Spleen (tissue), 11 donors: ENCODE measurements around the gene MBD5. TPM values are rescaled to one million over a fixed set of nuclear protein-coding genes. Genes with fewer than 3 reads are reported as not detected.

ENCODE experiments used
- DNase-seq: peaks from one replicate; pipeline ENCODE4 v3.0.0-alpha.2; 2020
- H3K27ac ChIP-seq, 8 donors: fragments of 200-600 bp; sonication (generic) in 7 of 8; 1 replicate in 4 of 8; 2 replicates in 4 of 8; pipeline versions ENCODE4 v1.5.0 to v1.8.0; 2016 to 2021; ENCODE audit warnings: inconsistent platforms in 4 of 8, mild to moderate bottlenecking in 4 of 8, moderate library complexity in 1 of 8
- H3K27me3 ChIP-seq, 7 donors: fragments of 200-600 bp; sonication (generic) in 6 of 7; replicated peaks in 1 of 7; 1 replicate in 4 of 7; 2 replicates in 3 of 7; pipeline versions ENCODE4 v1.5.0 to v1.8.0; 2016 to 2021; ENCODE audit warnings: inconsistent platforms in 3 of 7, mild to moderate bottlenecking in 1 of 7
- H3K36me3 ChIP-seq, 6 donors: fragments of 200-600 bp; sonication (generic) in 5 of 6; 1 replicate in 4 of 6; 2 replicates in 2 of 6; pipeline versions ENCODE4 v1.5.0 to v1.8.0; 2016 to 2021; ENCODE audit warnings: inconsistent platforms in 2 of 6
- H3K4me1 ChIP-seq, 6 donors: fragments of 200-600 bp; sonication (generic) in 5 of 6; 1 replicate in 3 of 6; 2 replicates in 3 of 6; pipeline versions ENCODE4 v1.5.0 to v1.8.0; 2016 to 2021; ENCODE audit warnings: inconsistent platforms in 3 of 6
- H3K4me3 ChIP-seq, 8 donors: fragments of 200-600 bp; sonication (generic) in 7 of 8; 1 replicate in 4 of 8; 2 replicates in 4 of 8; pipeline versions ENCODE4 v1.5.0 to v1.8.0; 2016 to 2021; ENCODE audit warnings: inconsistent platforms in 4 of 8, mild to moderate bottlenecking in 4 of 8, moderate library complexity in 2 of 8
- H3K9me3 ChIP-seq, 8 donors: fragments of 200-600 bp; sonication (generic) in 7 of 8; 1 replicate in 4 of 8; 2 replicates in 4 of 8; pipeline versions ENCODE4 v1.5.0 to v1.8.0; 2016 to 2021; ENCODE audit warnings: inconsistent platforms in 4 of 8
- CTCF ChIP-seq, 11 experiments: fragments of 200-600 bp in 7 of 11; fragments of 450-650 bp in 4 of 11; sonication (generic) in 4 of 11; IDR thresholded peaks in 8 of 11; conservative IDR thresholded peaks in 3 of 11; 1 replicate in 7 of 11; 2 replicates in 4 of 11; pipeline versions ENCODE4 v1.4.0 to v1.8.0; 2016 to 2021; ENCODE audit warnings: antibody characterized with exemption in 11 of 11, inconsistent platforms in 4 of 11, mild to moderate bottlenecking in 1 of 11
- POLR2A ChIP-seq, 3 donors: fragments of 450-650 bp; IDR thresholded peaks; one replicate each; pipeline ENCODE4 v1.5.1; 2017; ENCODE audit warnings: antibody characterized with exemption in 3 of 3, mild to moderate bottlenecking in 1 of 3
- POLR2AphosphoS5 ChIP-seq, 3 donors: sonication (generic); formaldehyde crosslinking; IDR thresholded peaks; one replicate each; pipeline ENCODE4 v1.5.1; 2017; ENCODE audit warnings: antibody characterized with exemption in 3 of 3
- WGBS, 5 donors: extraction: QIAGEN DNeasy Blood & Tissue Kit in 3 of 5; methylation state at CpG; one replicate each; pipeline versions ENCODE4 v1.1.5 to v1.1.7; 2013 to 2018; 5-methylcytosine and 5-hydroxymethylcytosine counted together
- intact Hi-C: fragments of 100-400 bp; cut with DNase I; formaldehyde crosslinking; loops from one replicate; pipeline ENCODE4 v1.15.0; 2023; ENCODE audit warnings: low total_unique reads
- polyA plus RNA-seq, 3 donors: library from polyadenylated mRNA; stranded (reverse); fragments of 200-250 nt; gene quantifications; one replicate each; pipeline ENCODE4 v1.2.1, GENCODE V29; 2013
- total RNA-seq, 7 donors: library from RNA; depleted of rRNA in 3 of 7; stranded (reverse); fragments of >200 nt in 3 of 7; fragmentation: NEBNext Ultra II Directional in 4 of 7; extraction: Animal tissue kit (Norgen Biotek cat#: 25700) in 4 of 7; gene quantifications; one replicate each; pipeline versions ENCODE4 v1.1.0 to v1.2.1, GENCODE V29; 2016 to 2021
- donor health status: healthy with polysubstance abuse.
- donor health status: DM: no; HTN: no; CAD: no; lungs with moderate emphysema.
- donor health status: DM: no; HTN: no; CAD: no.
- donor health status: Bipolar disorder and iron deficiency.
- donor health status: healthy.
- donor health status: DM: no; HTN: no; CAD: no.
- donor health status: DM: yes; HTN: yes; CAD: no.

The MBD5 gene
- total and polyA plus RNA-seq, 10 donors: 5.7 to 84.5 (median 60.0) TPM

- DNase-seq: no peak
- Histone ChIP-seq H3K36me3 (peaks cover 0 to 58% (median 10%) of the 10 kb centered on the region in 6 donors), H3K4me1 (no peaks in the 10 kb centered on the region), H3K4me3 (no peak overlapping the region), H3K9me3 (peaks cover 3 to 56% (median 43%) of the 10 kb centered on the region in 8 donors), H3K27me3 (no peaks in the 10 kb centered on the region), H3K27ac (no peak overlapping the region)
- TF ChIP-seq CTCF (IDR thresholded peaks at IDR 0.05 in 8 of 11, conservative IDR thresholded peaks at IDR 0.05 in 3 of 11): no peak
- TF ChIP-seq POLR2AphosphoS5 (IDR thresholded peaks at IDR 0.05): no peak
- no peak for TF ChIP-seq POLR2A (IDR thresholded peaks at IDR 0.05)
- intact Hi-C loops: no loop called here
- 86 to 98% (median 97%) methylated on average over 6 of the region's 6 CpGs for WGBS, 5 donors
Observed at GRCh38 chr2:148257276-148257675, 236.4 kb downstream of the MBD5 start.

- peaks cover 3 to 48% (median 34%) of the 10 kb centered on the region in 8 donors for H3K9me3 ChIP-seq
- peaks cover 0 to 50% (median 10%) of the 10 kb centered on the region in 6 donors for H3K36me3 ChIP-seq
- no peak for TF ChIP-seq POLR2A (IDR thresholded peaks at IDR 0.05)
- TF ChIP-seq POLR2AphosphoS5 (IDR thresholded peaks at IDR 0.05): no peak
- no peak for TF ChIP-seq CTCF (IDR thresholded peaks at IDR 0.05 in 8 of 11, conservative IDR thresholded peaks at IDR 0.05 in 3 of 11)
- H3K27me3 ChIP-seq: no peaks in the 10 kb centered on the region
- no peak for DNase-seq
- H3K27ac ChIP-seq: no peak overlapping the region
- 76 to 79% (median 77%) methylated on average over 10 of the region's 10 CpGs for WGBS, 5 donors
- intact Hi-C loops: no loop called here
- H3K4me1 ChIP-seq: no peaks in the 10 kb centered on the region
- no peak overlapping the region for H3K4me3 ChIP-seq
Observed at GRCh38 chr2:148258124-148258523, 237.2 kb downstream of the MBD5 start.

- peaks cover 0 to 35% (median 4%) of the 10 kb centered on the region in 6 donors for H3K36me3 ChIP-seq
- H3K4me1 ChIP-seq: no peaks in the 10 kb centered on the region
- no peaks in the 10 kb centered on the region for H3K27me3 ChIP-seq
- peaks cover 0 to 32% (median 19%) of the 10 kb centered on the region in 8 donors for H3K9me3 ChIP-seq
- no peak overlapping the region for H3K27ac ChIP-seq
- WGBS, 5 donors: 87 to 91% (median 90%) methylated on average over 6 of the region's 6 CpGs
- DNase-seq: no peak
- intact Hi-C loops: no loop called here
- H3K4me3 ChIP-seq: no peak overlapping the region
- TF ChIP-seq CTCF (IDR thresholded peaks at IDR 0.05 in 8 of 11, conservative IDR thresholded peaks at IDR 0.05 in 3 of 11) (no peak), POLR2A (IDR thresholded peaks at IDR 0.05) (no peak), POLR2AphosphoS5 (IDR thresholded peaks at IDR 0.05) (no peak)
Observed at GRCh38 chr2:148259674-148260073, 238.8 kb downstream of the MBD5 start.

- Histone ChIP-seq H3K4me3 (no peak overlapping the region), H3K36me3 (peaks cover 0 to 12% (median 0%) of the 10 kb centered on the region in 6 donors), H3K27me3 (no peaks in the 10 kb centered on the region), H3K9me3 (peaks cover 0 to 12% (median 10%) of the 10 kb centered on the region in 8 donors), H3K4me1 (no peaks in the 10 kb centered on the region), H3K27ac (no peak overlapping the region)
- WGBS, 5 donors: 83 to 95% (median 90%) methylated on average over 2 of the region's 2 CpGs
- DNase-seq: no peak
- no peak for TF ChIP-seq POLR2AphosphoS5 (IDR thresholded peaks at IDR 0.05)
- TF ChIP-seq CTCF (IDR thresholded peaks at IDR 0.05 in 8 of 11, conservative IDR thresholded peaks at IDR 0.05 in 3 of 11): no peak
- no peak for TF ChIP-seq POLR2A (IDR thresholded peaks at IDR 0.05)
- intact Hi-C loops: no loop called here
Observed at GRCh38 chr2:148263890-148264289, 243.0 kb downstream of the MBD5 start.
